Activated CD4-positive, alpha-beta T cell treated with anti-CD3 and anti-CD28 coated beads, Interleukin-2, amount 50 U/mL, for 24 hours (primary cell): ENCODE data around the gene DNAJA3.

Experiments
- DNase-seq, 2 donors: peaks; one replicate each; pipeline ENCODE4 v3.0.0-alpha.2; 2020; ENCODE audit warnings: low read depth in 1 of 2, low spot score in 1 of 2

The DNAJA3 gene

DNA sequence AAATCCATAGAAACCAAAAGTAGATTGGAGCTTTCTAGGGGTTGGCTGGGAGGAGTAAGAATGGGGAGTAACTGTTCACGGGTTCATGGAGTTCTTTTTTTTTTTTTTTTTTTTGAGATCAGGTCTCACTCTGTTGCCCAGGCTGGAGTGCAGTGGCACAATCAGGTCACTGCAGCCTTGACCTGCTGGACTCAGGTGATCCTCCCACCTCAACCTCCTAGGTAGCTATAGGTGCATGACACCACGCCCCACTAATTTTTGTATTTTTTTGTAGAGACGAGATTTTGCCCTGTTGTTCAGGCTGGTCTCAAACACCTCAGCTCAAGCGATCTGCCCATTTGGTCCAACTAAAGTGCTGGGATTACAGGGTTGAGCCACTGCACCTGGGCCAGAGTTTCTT, 47.2 kb downstream of the DNAJA3 start:
- DNase-seq = no peak

DNA sequence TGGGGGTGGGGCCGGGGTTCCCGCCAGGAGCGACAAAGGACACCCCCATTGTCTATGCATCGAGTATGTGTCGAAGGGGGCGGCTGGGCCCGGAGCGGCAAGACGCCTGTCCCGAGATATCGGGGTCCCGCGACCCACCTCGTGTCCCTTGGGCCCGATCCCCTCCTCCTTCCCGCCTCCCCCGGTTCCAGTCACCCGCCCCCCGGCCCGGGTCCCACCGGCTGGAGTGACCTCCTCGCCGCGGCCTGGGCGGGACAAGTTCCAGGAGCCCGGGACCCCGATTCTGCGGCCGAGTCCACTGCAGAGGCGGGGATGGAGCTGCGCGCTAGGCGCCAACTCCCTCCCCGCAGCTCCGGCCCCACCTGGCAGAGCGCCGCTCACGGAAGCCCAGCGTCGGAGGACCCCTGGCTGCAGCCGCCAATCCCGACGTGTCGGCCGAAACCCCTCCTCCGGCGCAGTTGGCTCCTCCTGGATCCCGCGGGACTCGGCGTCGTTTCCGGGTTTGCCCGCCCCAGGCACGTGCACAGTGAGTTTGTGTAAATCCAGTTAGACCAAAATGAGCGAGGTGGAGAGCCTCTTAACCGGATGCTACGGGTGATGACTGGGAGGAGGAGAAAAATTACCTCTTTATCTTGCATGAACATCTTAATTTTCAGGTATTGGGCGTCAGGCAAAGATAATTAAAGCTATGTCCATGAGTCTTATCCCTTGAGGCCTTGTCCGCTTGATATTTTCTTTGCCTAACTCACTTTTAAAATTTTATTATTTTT, 48.7 kb downstream of the DNAJA3 start, which contains the start of gene NMRAL1:
NMRAL1 (minus strand) TSS at position 434 of the 770 bp plus-strand sequence. CDS start 493 bp downstream, outside the sequence.
- peak; percentile 63 to 84 for DNase-seq

DNA sequence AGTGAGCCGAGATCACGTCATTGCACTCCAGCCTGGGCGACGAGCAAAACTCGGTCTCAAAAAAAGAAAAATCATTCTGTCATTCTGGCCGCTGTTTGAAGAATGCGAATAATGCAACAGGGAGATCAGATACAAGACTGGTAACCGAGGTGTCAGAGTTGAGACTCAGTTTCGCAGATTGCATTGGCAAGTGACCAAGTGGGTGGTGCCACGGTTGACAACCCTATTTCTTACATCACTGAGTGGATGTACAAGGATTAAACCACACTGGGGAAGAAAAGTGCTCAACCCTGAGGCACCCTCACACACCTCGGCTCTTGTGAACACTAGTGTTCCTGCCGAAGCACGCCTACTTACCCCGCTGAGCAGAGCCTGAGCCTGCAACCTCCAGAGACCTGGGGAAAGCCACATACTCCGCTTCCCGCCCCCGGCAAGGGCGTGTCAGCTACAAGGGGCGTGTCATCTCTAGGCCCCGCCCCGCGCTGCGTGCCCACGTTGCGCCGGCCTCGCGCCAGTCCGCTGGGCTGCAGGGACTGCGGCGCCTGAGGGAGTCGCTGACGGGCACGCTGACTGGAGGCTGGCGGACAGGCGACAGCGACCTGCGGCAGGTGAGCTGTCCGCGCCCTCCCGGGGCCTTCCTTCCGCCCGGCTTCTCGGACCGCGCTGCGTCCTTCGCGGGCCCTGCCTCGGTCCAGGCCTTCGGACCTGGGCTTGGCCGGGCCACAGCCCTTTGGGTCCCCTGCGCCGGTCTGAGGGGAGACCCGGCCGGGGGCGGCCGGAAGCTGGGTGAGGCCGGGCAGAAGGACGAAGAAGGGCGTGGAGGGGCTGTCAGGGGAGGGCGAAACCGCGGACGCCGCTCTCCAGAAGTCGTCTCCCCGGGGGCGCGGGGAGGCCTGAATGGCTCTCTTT, 50.5 kb downstream of the DNAJA3 start, which contains the start of gene HMOX2:
HMOX2 (plus strand) TSS at position 519 of the 909 bp plus-strand sequence. CDS start 29,127 bp downstream, outside the sequence.
- DNase-seq = peak; percentile 91 to 95

DNA sequence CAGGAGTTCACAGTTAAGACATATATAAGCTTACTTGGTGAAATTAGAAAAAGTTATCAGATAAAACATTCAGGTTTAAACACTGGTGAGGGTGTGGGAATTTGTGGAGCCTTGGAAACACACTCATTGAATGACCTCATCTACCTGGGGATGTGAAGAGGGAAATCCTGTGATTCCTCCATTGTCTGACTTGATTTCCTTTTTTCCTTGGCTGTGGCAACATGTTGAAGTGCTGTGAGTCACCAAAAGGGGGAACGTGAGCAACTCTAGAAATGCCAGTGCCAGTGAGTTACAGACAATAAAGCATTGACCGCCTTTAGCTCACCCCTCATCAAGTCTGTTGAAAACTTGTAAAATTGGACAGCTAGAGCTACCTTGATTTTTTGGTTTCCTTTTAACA, 52.3 kb downstream of the DNAJA3 start:
- no peak for DNase-seq

DNA sequence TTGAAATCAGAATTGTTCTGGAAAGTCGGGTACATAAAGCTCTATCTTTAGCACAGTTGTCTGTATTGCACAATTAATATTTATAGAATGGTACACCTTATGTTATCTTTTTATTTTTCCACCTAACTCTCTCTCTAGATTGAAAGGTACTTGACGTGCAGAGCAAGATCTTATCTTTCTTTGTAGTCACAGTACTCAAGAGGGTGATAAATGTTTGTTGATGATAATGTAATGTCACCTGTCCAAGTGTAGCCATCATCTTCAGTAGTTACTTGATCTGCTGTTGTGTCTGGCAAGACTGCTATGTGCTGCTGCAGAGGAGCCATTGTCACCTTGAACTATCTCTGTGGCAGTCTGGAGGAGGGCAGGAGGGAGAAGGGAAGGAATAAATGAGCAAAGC, 55.9 kb downstream of the DNAJA3 start:
- DNase-seq = no peak

DNA sequence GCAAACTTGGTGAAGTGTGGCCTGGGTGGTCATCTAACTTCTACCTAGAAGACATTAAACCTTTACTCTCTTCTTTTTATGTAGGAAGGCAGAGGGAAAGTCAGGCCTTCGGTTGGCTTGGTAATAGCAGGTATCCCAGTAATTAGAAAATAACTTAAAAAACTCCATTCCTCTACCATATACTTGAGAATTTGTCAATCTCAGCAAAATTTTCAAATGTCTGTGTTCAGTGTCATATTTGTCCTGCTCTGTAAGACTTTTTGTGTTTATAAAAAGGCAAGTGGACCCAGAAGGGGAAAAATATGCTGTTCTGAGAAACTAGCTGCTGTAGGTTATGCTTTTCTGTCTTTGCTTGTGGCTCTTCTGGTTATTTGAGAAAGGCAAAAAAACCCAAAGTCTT, 56.3 kb downstream of the DNAJA3 start:
- DNase-seq = no peak

DNA sequence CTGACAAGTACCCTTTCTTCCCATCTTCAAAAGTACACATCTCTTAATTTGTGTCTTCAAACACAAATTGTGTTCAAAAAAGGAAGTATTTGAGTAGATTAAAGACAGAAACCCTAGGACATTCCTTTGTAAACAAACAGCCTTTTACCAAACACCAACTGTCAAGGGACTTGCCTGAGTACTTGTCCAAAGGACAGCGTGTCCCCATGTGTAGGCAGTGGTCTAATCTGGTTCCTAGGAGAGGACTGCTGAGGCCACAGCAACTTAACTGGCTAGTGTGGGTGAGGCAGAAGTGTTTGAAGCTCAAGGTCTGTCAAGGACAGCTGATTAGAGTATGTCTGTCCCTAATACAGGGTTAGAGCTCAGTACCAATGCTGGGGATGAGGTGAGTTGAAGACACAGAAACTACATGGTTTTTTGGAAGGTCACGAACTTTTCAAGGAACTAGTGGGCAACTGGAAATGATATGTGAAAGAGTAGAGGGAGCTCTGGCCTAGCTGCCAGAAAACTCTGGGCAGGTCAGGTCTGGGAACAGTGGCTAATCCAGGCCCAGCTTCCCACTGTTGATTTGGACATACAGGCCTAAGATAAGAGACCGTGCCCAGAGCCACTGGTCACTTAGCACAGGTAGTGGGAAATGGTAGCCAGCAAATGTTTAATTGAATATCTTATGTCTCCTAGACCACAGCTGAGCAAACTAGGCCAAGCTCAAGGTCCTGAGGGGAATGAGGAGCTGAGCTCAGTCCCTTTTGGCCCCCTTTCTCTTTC, 60.6 kb downstream of the DNAJA3 start:
- no peak for DNase-seq

DNA sequence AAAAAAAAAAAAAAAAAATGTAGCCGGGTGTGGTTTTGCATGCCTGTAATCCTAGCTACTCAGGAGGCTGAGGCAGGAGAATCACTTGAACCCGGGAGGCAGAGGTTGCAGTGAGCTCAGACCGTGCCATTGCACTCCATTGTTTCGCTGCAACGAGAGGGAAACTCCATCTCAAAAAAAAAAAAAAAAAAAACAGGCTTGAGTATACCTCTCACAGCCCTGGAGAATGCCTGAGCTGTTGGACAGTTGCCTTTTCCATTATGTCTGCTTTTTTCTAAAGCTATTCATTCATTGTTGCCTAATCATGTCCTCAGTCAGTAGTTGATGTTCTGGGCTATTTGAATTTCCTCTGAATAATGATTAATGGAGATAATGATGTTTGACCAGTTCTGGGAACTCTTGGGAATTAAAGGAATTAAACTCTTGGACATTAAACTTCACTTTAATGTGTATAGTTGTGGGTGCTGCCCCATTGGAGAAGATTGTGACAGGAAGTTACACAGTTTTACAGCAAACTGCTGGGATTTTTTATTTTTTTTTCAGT, 62.4 kb downstream of the DNAJA3 start:
- DNase-seq = no peak

DNA sequence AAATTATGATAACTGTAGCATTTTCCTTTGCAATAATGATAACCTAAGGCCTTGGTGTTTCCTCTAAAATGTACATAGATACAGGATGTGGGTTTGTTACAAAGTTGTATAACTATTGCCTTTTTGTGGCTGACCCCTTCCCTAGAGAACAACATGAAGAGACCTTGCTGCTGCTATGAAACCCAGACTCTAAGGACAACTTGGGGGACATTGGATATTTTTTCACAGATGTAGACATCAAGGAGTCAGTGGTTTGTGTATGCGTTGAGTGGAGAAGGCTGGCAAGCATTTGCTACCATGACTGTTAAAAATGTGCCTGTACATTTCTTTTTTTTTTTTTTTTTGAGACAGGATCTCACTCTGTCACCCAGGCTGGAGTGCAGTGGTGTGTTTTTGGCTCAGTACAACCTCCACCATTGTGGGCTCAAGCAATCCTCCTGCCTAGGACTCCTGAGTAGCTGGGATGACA, 62.9 kb downstream of the DNAJA3 start:
- no peak for DNase-seq

DNA sequence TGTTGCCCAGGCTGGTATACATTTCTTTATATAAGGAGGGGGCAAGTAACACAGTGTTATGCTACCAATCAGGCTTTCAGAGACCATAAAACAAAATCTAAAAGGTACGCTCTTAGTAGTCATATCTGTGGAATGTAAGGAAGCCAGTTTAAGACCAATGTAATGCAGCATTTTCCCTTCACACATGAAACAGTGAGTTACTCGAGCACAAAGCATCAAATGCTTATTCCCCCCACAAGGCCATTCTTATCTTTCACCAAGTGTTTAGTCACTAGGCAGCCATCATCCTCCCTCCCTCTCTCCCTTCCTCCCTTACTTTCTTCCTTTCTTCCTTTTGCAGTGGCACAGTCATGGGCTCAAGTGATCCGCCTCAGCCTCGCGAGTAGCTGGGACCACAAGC, 63.4 kb downstream of the DNAJA3 start:
- no peak for DNase-seq

DNA sequence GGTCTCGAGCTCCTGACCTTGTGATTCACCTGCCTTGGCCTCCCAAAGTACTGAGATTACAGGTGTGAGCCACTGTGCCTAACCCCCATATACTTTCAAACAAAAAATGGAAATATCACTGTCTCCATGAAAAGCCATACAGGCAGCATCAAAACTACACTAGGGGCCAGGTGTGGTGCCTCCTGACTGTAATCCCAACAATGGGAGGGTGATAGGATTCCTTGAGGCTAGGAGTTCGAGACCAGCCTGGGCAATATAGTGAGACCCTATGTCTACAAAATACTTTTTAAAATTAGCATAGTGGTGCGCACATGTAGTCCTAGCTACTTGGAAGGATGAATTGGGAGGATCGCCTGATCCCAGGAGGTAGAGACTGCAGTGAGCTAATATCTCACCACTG, 66.2 kb downstream of the DNAJA3 start:
- no peak for DNase-seq

DNA sequence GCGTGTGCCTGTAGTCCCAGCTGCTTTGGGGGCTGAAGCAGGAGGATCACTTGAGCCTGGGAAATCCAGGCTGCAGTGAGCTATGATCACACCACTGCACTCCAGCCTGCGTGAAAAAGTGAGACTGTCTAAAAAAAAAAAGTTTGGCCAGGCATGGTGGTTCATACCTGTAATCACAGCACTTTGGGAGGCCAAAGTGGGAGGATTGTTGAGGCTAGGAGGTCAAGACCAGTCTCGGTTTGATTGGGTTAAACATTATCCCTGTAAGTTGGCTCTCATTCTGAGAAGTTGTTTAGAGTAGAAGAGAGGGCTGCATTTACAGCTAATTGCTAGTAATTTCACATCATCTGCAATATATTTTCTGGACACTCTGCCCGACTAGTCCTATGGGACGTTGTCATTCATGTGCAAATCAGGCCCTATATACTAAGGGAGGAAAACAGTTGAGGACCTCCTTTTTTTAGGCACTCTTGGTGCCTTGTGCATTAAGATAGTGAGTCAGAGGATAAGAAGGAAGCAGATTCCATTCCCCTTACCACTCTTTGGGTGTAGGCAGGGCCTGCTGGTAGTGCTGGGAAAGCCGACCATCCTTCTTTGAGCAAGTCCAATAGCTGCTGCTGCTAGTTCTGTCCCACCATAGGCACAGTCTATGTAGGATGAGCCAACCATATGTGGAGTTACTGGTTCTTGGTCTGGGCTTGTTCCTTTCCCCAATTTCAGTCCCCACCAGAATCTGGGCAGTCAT, 69.2 kb downstream of the DNAJA3 start:
- DNase-seq = no peak

DNA sequence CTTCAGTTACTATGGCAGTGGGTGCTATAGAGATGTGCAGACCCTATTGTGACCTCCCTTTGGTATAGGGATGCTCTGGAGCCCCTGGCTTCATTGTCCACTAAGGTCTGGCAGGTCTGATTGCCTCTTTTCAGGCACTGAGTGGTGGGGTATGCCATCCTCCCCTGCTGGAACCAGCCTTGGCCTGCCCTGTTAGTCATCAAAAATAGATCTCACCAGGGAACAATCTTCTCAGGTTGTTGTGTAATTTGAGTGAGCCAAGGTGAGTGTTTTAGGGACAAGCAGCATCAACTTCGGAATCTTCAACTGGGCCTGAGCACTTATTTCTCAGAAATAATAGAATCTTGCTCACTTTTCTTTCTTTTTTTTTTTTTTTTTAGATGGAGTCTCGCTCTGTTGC, 70.1 kb downstream of the DNAJA3 start:
- DNase-seq = no peak

DNA sequence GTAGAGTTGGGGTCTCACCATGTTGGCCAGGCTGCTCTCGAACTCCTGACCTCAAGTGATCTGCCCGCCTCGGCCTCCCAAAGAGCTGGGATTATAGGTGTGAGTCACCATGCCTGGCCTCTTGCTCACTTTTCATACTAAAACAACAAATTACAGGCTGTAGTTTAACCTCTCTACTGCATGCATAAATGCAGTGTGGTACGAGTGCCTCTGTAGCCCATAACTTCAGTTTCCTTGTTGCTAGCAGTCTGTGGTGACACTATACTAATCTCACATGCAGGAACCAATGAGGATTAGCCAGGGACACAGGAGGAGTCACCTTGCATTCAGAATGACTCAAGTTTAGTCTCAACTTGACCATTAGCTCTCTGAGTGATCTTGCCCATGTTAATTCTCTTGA, 70.6 kb downstream of the DNAJA3 start:
- DNase-seq = no peak

DNA sequence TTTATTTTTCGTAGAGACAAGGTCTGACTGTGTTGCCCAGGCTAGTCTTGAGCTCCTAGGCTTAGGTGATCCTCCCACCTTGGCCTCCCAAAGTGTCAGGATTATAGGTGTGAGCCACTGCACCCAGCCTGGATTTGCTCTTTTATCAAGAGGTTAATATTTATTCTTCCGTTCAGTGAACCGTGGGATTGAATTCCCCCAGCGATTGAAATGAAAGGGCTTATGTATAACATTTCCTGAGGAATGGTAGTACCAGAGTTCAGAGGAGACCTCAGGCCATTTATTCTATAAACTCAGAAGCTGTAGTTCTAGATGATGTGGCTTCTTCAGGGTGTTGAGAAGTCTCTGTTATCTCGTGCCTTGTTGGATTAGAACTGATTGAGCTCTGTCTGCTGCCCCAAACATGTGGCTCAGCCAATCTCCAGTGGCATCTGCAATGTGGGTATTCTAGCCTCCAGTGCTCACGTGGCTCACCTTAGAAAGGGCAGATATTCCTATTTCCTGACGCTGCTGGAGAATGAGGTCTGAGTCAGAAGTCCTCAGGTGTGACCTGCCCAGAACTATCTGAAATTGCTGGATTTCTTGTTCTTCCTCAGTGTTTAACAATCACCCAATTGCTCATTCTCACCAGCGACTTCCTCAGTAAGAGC, 73.0 kb downstream of the DNAJA3 start:
- no peak for DNase-seq

DNA sequence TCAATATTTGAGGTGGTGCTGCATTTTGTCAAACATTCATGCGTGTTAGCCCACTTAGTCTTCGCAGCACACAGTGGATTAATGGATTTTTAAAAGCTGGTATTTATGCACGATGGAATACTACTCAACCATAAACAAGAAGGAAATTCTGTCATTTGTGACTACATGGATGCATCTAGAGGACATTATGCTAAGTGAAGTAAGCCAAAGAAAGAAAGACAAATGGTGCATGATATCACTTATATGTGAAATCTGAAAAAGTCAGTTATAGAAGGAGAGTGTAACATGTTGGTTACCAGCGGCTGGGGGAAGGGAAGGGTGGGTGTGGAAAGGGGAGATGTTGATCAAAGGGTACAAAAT, 73.5 kb downstream of the DNAJA3 start:
- DNase-seq = no peak

DNA sequence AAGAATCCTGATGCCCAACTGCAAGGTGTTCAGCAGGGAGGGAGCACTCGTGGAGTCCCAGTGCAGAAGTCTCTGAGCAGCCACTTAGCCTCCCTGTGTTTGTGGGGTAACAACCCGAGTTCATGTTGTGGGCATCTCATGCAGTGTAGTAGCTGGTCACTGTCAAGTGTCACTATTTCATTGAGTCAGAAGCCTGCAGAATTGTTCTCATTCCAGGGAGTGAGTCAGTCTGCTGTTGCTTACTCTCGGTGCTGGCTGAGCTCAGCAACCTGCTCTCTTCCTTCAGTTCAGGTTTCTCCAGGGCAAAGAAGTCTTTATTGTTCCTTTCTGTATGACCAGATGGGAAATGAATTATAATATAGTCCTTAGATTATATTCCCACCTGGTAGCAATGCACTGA, 74.6 kb downstream of the DNAJA3 start:
- no peak for DNase-seq

DNA sequence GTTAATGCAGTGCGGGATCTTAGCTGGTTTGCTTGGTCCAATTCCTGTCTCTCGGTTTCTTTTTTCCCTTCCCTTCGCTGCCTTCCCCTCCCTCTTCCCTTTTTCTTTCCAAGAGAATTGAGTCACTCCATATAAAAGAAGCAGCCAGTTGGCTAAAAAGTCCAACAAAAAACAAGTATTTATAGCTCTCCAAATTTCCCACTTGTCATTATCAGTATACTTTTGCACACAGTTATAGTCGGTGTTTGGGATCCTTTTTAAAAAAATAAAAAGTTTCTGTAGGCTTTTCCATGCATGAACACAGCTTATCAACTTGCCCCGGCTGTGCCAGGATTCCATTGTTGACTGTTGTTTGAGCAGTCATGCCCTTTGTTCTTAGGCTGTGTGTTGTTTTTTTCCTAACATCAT, 75.4 kb downstream of the DNAJA3 start:
- DNase-seq = no peak

DNA sequence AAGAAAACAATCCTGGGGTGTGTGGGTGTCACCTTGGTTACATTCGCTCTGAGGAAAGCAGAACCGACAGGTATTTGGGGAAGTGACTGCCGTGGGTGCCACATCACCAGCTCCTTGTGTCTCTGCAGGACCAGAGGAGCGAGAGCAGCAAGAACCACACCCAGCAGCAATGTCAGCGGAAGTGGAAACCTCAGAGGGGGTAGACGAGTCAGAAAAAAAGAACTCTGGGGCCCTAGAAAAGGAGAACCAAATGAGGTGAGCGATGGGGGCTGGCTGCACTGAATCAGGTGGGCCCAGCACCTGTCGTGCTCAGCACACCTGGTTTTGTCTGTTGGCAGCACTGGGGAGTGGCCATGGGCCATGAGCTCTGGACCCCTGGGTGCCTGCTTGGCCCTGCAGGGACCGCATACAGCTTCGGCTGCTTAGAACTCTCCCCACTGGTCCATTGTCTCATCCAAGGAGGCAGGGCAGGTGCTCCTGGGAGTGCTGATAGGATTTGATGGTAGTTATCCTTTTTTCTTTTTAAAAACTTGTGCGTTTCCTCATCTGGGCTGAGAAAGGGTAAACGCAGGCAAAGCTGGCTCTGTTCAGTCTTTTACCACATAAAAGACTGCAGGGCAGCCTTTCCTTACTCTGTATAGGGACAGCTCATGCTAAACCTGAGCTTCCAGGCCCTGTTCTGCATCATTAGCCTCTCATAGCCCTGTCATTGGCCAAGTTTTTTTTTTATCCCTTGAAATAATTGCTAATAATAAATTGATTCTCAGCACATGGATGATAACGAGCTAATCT, 79.9 kb downstream of the DNAJA3 start:
- DNase-seq = peak; percentile 14 to 53
